Measurements from ENCODE around the gene UBA52. TPM values are rescaled to one million over a fixed set of nuclear protein-coding genes. Genes with fewer than 3 reads are reported as not detected.
A peak's percentile ranks its signal among the peaks of the same experiment; 100 is the strongest.

The UBA52 gene
- total and polyA plus RNA-seq, 2 experiments from 2014 or later = 627 to 1,301 TPM

DNA sequence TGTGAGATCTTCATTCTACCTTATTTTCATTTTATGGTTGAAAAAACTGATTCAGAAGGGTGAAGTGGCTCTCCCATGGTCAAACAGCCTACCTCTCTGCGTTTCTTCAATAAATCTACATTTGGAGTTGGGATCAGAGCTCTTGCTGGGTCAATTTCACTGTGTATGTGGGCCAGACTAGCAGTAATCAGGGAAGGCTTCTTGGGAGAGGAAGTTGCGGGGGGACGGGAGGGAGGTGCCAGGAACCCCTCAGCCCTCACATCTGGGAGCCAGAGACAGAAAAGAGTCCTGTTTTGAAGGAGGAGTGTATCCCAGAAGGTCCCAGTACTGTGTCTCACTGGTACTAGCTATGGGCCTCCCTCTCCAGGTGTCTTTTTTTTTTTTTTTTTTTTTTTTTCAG is 13.1 kb upstream of the UBA52 start:
- no peaks in the 10 kb centered on the region for H3K27me3 ChIP-seq (ENCODE audit: insufficient read depth)
- H3K4me1 ChIP-seq (ENCODE audit: insufficient read depth) = 0 out of 2 replicates have a peak, but pooled peaks cover 8% of the 10 kb centered on the region
- no peak for ATAC-seq
- H3K4me2 ChIP-seq = peak overlapping the region; percentile 94
- H3F3A ChIP-seq (replicated peaks; ENCODE audit: low read depth) = peaks cover 11% of the 10 kb centered on the region; the same call in 1 of the 2 replicates
- H3K27ac ChIP-seq (ENCODE audit: low read depth) = peak overlapping the region; percentile 35
- H3K9me2 ChIP-seq (ENCODE audit: insufficient read depth) = no peaks in the 10 kb centered on the region
- H3K36me3 ChIP-seq (ENCODE audit: insufficient read depth) = no peaks in the 10 kb centered on the region
- Mint-ChIP-seq H3K27me3 (ENCODE audit: insufficient read depth, low read depth, poor library complexity) (peaks cover 10% of the 10 kb centered on the region), H3K4me1 (peaks cover 8% of the 10 kb centered on the region; the same call in 2 of the 3 replicates), H3K4me3 (peak overlapping the region; percentile 91), H3K9me3 (no peaks in the 10 kb centered on the region), H3K27ac (peak overlapping the region; percentile 64), H3K36me3 (ENCODE audit: low read depth) (peaks cover 15% of the 10 kb centered on the region; the same call in 2 of the 3 replicates)
- DNase-seq (ENCODE audit: low spot score) = no peak
- TF ChIP-seq EZH2 (IDR thresholded peaks at IDR 0.05; ENCODE audit: low read depth, unreplicated experiment) = no peak
- TF ChIP-seq ZNF114 (CRISPR knock-in tag; IDR thresholded peaks at IDR 0.05) = no peak
- peak overlapping the region; percentile 79 for H3K4me3 ChIP-seq
- H2AFZ ChIP-seq = no peak overlapping the region
- peaks cover 33% of the 10 kb centered on the region for H3K79me2 ChIP-seq (replicated peaks; ENCODE audit: insufficient read depth)
- peaks cover 7% of the 10 kb centered on the region for H4K20me1 ChIP-seq (replicated peaks; ENCODE audit: insufficient read depth)

DNA sequence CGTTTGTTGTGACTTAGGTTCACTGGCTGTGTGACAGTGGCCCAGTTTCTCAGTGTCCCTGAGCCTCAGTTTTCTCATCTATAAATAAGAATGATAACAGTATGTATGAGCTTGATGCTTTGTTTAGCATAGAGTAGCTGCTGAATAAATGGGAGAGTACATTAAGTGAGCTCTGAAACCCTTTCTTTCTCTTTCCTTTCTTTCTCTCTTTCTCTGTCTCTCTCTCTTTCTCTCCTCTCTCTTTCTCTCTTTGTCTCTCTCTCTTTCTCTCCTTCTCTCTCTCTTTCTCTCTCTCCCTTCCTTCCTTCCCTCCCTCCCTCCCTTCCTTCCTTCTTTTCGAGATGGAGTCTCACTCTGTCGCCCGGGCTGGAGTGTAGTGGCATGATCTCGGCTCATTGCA is 12.0 kb upstream of the UBA52 start:
- Histone ChIP-seq H3F3A (replicated peaks; ENCODE audit: low read depth) (peaks cover 11% of the 10 kb centered on the region; the same call in 1 of the 2 replicates), H3K27ac (ENCODE audit: low read depth) (no peak overlapping the region), H3K27me3 (ENCODE audit: insufficient read depth) (no peaks in the 10 kb centered on the region), H3K4me1 (ENCODE audit: insufficient read depth) (0 out of 2 replicates have a peak, but pooled peaks cover 8% of the 10 kb centered on the region), H3K4me3 (no peak overlapping the region), H3K4me2 (no peak overlapping the region), H3K36me3 (ENCODE audit: insufficient read depth) (no peaks in the 10 kb centered on the region; the same call in 1 of the 2 replicates), H4K20me1 (replicated peaks; ENCODE audit: insufficient read depth) (peaks cover 7% of the 10 kb centered on the region), H2AFZ (no peak overlapping the region), H3K79me2 (replicated peaks; ENCODE audit: insufficient read depth) (peaks cover 33% of the 10 kb centered on the region), H3K9me2 (ENCODE audit: insufficient read depth) (no peaks in the 10 kb centered on the region)
- TF ChIP-seq STAT1 (IDR thresholded peaks at IDR 0.05; ENCODE audit: unreplicated experiment) (no peak), CREB1 (CRISPR knock-in tag; IDR thresholded peaks at IDR 0.05; ENCODE audit: low read depth) (no peak)
- TF ChIP-seq, protein P1, sequence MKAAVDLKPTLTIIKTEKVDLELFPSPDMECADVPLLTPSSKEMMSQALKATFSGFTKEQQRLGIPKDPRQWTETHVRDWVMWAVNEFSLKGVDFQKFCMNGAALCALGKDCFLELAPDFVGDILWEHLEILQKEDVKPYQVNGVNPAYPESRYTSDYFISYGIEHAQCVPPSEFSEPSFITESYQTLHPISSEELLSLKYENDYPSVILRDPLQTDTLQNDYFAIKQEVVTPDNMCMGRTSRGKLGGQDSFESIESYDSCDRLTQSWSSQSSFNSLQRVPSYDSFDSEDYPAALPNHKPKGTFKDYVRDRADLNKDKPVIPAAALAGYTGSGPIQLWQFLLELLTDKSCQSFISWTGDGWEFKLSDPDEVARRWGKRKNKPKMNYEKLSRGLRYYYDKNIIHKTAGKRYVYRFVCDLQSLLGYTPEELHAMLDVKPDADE (IDR thresholded peaks at IDR 0.05) = no peak
- TF ChIP-seq, protein P2, sequence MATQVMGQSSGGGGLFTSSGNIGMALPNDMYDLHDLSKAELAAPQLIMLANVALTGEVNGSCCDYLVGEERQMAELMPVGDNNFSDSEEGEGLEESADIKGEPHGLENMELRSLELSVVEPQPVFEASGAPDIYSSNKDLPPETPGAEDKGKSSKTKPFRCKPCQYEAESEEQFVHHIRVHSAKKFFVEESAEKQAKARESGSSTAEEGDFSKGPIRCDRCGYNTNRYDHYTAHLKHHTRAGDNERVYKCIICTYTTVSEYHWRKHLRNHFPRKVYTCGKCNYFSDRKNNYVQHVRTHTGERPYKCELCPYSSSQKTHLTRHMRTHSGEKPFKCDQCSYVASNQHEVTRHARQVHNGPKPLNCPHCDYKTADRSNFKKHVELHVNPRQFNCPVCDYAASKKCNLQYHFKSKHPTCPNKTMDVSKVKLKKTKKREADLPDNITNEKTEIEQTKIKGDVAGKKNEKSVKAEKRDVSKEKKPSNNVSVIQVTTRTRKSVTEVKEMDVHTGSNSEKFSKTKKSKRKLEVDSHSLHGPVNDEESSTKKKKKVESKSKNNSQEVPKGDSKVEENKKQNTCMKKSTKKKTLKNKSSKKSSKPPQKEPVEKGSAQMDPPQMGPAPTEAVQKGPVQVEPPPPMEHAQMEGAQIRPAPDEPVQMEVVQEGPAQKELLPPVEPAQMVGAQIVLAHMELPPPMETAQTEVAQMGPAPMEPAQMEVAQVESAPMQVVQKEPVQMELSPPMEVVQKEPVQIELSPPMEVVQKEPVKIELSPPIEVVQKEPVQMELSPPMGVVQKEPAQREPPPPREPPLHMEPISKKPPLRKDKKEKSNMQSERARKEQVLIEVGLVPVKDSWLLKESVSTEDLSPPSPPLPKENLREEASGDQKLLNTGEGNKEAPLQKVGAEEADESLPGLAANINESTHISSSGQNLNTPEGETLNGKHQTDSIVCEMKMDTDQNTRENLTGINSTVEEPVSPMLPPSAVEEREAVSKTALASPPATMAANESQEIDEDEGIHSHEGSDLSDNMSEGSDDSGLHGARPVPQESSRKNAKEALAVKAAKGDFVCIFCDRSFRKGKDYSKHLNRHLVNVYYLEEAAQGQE (IDR thresholded peaks at IDR 0.05; ENCODE audit: unreplicated experiment) = no peak
- H3K4me1 Mint-ChIP-seq = peaks cover 8% of the 10 kb centered on the region; the same call in 2 of the 3 replicates
- DNase-seq (ENCODE audit: low spot score) = no peak
- no peak overlapping the region for H3K4me3 Mint-ChIP-seq
- peaks cover 6% of the 10 kb centered on the region for H3K27me3 Mint-ChIP-seq (ENCODE audit: insufficient read depth, low read depth, poor library complexity)
- no peak overlapping the region for H3K27ac Mint-ChIP-seq
- no peak for ATAC-seq
- H3K36me3 Mint-ChIP-seq (ENCODE audit: low read depth) = peaks cover 22% of the 10 kb centered on the region; the same call in 2 of the 3 replicates
- H3K9me3 Mint-ChIP-seq = no peaks in the 10 kb centered on the region
